Measurements from ENCODE around the gene WDR90. TPM values are rescaled to one million over a fixed set of nuclear protein-coding genes. Genes with fewer than 3 reads are reported as not detected.

Gene WDR90
- total RNA-seq, 4 donors from 2014 or later, result 6.7 to 30.1 (median 8.4) TPM

DNA sequence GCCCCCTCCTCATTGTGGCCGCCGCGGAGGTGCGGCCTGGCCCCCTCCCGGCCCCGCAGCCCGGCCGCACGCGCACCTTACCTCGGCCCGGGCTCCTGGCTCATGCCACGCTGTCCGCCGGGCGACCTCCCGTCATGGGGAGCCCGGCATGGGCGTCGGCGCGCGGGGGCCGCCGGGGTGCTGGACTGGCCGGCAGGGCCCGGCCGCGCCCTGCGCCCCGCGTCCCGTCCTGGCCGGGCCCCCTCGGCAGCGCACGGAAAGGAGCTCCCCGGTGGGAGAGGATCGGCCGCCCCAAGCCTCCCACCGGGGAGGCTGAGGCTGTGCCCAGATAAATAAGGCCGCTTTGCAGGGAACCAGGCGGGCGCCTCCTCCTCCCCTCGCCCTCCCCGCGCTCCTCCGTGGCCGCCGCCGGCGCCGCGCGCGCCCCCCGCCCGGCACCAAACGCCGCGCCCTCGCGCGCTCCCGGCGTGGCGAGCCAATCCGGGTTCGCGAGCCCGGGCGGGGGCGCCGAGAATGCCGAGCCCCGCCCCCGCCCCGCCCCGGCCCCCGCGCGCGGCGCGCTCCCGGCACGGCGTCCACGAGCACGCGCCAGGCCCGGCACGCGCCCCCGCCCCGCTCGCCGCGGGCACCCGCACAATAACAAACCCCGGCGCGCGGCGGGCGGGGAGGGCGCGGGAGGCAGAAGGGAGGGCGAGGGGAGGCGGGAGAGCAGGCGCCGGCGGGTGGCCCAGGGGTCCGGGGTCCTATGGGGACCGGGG, 56.4 kb downstream of the WDR90 start, which contains the start of gene FBXL16:
Gene FBXL16, minus strand, starts transcription at position 371 of the 758 bp plus-strand sequence. CDS start 8,396 bp downstream, outside the sequence.
- TF ChIP-seq, protein P1, sequence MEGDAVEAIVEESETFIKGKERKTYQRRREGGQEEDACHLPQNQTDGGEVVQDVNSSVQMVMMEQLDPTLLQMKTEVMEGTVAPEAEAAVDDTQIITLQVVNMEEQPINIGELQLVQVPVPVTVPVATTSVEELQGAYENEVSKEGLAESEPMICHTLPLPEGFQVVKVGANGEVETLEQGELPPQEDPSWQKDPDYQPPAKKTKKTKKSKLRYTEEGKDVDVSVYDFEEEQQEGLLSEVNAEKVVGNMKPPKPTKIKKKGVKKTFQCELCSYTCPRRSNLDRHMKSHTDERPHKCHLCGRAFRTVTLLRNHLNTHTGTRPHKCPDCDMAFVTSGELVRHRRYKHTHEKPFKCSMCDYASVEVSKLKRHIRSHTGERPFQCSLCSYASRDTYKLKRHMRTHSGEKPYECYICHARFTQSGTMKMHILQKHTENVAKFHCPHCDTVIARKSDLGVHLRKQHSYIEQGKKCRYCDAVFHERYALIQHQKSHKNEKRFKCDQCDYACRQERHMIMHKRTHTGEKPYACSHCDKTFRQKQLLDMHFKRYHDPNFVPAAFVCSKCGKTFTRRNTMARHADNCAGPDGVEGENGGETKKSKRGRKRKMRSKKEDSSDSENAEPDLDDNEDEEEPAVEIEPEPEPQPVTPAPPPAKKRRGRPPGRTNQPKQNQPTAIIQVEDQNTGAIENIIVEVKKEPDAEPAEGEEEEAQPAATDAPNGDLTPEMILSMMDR (IDR thresholded peaks at IDR 0.05; ENCODE audit: low read depth), result no peak

DNA sequence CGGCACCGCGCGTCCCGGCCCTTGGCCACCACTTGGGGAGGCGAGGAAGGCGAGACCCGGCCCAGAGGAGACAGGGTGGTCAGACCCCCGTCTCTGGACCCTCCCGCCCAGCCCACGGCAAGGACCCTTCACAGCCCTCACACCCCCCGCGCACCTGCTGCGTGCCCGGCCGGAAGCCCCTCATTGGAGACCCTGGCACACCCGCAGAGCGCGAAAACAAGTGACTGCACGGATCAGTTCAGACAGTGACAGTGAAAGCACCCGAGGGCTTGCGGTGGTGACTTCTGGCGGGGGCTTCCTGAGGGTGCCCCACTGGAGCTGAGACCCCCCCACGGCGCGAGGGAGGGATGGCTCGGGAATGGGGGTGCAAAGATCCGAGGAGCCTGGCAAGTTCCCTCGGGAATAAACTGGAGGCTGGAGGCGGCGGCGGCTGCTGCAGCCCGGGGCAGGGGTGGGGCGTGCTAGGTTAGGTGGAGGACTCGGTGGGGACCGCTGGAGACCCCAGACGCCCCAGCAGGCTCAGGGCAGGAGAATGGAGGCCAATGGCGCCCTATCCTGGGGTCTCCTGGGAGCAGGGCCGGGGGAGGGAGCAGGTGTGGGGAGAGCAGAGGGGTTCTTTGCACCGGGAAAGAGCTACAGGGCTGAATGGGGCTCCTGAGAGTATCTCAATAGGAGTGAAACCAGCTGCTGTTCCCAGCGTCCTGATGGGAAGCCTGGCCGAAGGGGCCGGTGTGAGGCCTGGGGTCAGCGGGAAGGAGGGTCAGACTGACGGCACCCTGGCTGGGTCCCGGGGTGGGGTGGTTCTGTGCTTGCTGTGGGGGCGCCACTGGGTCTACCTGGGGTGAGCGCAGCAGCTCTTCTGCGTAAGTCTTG, 57.3 kb downstream of the WDR90 start:
- TF ChIP-seq, protein P1 (IDR thresholded peaks at IDR 0.05; ENCODE audit: low read depth), result no peak

DNA sequence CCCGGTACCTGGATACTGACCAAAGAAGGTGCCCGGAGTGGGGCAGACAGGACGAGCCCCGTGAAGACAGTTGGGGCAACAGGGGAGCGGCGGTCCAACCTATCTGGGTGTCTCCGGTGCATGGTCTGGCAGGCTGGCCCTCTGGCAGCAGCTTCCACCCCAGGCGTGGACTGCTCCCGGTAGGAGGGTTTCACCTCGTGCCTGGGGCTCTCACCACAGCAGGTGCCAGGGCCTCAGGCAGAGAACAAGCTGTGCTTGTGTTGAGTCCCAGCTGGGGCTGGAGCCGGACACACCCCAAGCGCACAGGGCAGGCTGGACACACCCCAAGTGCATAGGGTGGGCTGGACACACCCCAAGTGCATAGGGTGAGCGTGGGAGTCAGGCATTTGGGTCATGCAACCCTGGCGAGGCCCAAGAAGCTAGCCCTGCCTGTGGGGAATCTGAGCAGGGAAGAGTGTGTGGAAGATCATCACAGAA, 57.9 kb downstream of the WDR90 start:
- TF ChIP-seq, protein P1 (IDR thresholded peaks at IDR 0.05; ENCODE audit: low read depth), result no peak

DNA sequence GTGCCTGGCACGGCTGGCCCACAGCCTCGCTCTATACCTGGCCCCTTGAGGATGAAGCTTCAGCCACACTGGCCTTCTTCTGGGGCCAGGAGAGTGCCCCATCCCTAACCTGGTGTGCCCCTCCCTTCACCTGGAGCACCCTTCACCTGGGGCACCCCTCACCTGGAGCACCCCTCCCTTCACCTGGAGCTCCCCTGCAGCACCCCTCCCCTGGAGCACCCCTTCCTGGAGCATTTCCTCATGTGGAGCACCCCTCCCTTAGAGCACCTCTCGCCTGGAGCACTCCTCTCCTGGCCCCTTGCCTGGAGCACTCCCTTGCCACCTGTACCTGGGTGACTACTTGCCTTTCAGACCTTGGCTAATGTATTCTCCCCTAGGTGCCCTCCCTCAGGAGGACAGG, 58.9 kb downstream of the WDR90 start:
- TF ChIP-seq, protein P1 (IDR thresholded peaks at IDR 0.05; ENCODE audit: low read depth), result no peak

DNA sequence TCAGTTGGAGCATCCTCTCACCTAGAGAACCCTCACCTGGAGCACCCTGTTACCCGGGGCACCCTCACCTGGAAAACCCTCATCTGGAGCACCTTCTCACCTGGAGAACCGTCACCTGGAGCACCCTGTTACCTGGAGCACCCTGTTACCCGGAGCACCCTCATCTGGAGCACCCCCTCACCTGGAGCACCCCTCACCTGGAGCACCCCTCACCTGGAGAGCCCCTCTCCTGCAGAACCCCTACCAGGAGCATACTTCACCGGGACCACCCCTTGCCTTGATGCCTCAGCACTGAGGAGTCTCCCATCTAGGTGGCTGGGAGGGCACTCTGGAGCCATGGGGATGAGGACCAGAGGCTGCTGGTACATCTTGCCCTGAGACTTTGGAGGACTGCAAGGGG, 59.8 kb downstream of the WDR90 start:
- TF ChIP-seq, protein P1 (IDR thresholded peaks at IDR 0.05; ENCODE audit: low read depth), result no peak

DNA sequence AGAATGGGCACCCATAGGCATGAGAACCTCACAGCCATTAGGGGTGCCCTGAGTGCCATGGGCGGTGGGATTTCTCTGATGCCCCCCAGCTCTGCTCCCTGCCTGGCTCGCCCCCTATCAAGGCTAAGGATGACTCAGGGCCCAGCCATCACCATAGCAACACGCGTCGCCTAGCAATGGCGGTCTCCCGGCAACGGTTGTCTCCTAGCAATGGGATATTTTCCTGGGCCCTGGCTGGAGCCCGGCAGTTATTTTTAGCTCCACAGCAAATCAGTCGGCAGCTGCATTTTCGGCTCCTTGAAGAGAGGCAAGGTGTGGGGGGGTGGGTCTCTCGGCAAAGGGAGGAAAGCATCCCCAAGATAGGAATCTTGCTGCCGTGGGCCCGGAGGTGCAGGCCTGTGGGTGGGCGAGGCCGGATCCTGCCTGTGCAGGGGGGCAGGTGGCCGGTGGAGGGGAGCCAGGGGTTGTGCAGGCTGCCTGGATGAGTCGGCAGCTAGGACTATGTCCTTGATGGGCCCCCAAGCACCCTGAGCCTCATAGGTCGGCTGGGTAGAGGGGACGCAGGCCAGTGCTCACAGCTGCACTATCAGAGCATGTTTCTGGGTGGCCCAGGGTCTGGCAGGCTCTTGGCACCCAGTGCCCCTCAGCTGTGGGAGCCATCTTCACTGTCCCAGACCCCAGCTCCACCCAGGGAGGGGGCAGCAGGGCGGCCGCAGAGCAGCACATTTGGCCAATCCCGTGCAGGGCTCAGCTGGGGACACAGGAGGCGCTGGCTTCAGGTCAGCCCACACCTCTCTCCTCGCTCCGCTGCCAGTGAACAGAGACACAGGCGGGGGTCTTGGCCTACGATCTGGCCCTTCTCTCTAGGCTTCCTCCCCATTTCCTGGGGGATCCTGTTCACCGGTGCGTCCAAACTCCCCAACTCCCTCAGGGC, 60.7 kb downstream of the WDR90 start:
- TF ChIP-seq, protein P1 (IDR thresholded peaks at IDR 0.05; ENCODE audit: low read depth), result no peak
